HTERT RPE-1 (cell line): ENCODE results near the gene RDH11.
"Not testable (repeated sequence)": the region's sequence is repeated elsewhere in the genome, so short reads cannot be mapped to it uniquely, and the experiment has no call there.

Source experiments
- in situ Hi-C: fragments of 300-500 bp; cut with MboI; formaldehyde crosslinking; loops from 4 replicates; pipeline ENCODE4 v1.14.3; 2020; ENCODE audit warnings: low sequenced_read_pairs

The RDH11 gene, protein sequence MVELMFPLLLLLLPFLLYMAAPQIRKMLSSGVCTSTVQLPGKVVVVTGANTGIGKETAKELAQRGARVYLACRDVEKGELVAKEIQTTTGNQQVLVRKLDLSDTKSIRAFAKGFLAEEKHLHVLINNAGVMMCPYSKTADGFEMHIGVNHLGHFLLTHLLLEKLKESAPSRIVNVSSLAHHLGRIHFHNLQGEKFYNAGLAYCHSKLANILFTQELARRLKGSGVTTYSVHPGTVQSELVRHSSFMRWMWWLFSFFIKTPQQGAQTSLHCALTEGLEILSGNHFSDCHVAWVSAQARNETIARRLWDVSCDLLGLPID

DNA sequence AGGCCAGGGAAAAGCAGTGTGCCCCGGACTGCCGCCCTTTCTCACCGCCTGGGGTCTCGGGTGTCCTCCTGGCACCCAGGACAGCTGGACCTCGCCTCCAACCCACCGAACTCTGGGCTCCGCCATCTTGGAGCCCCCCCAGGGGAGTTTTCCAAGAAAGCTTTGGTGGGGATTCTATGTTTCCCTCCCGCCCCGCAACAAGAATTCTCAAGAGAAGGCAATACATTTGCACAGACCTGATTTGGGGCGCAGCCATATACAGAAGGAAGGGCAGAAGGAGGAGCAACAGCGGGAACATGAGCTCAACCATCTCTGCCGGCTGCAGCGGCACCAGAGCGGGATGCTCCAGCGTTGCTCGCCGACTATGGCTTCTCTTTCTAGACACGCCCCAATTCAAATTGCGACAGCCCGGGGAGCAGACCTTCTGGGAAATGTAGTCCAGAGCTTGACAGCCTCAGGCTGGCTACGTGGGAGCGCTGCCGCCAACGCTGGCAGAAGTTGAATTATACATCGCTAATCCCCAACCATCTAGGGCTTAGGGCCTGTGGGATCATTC is at the start of gene RDH11:
Gene RDH11 (minus strand): TSS at position 371 of the 556 bp plus-strand sequence. CDS start 61 bp downstream, at position 310.
- in situ Hi-C loops, result no loop called here

DNA sequence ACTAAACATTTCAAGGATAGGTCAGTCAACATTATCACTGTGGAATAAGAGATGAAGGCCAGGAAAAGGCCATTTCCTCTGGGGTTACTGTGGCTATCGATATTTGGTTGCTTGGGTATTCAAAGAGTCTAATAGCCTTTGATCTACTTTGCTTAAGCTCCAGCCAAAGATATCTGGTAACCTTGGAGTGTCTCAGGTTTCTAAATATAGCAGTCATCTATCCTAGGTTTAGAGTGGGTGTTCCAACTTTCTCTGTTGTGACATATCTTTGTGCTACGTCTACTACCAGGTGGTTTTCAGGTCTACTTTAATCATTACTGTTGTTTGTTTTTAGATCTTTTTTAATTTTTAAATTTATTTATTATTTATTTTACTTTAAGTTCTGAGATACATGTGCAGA is 48.5 kb upstream of the RDH11 start:
- in situ Hi-C loops, result no loop called here

DNA sequence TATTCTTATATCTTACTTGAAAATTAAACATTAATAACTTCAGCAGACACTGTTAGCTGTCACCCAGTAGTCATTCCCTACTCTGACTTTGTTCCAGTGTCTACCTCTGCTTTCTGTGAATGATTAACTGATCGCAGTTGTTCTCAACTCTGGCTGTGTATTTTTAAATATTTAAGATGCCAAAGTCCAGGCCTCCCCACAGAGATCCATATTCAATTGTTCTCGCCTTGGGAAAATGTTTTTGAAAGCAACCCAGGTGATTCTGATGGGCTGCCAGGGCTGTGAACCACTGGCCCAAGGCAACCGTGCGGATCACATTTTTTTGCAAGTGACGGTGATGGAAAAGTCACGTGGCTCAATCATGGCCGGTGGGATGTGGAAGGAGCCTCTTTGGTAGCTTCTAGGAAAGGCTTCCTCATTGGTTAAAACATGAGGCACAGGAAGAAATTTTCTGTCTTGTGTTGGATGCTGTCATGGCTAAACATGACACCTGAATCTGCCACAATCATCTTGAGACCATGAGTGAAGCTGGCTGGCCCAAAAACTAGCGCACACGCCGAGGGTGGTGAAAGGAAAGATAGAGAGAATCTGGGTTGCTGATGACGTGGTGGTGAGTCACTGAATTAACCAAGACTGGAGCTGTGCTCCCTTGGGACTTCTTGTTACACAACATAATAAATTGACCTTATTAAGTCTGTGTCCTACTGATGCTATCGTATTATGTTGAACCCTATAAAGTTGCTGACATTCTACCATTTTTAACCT is 43.4 kb upstream of the RDH11 start:
- in situ Hi-C loops, result no loop called here

DNA sequence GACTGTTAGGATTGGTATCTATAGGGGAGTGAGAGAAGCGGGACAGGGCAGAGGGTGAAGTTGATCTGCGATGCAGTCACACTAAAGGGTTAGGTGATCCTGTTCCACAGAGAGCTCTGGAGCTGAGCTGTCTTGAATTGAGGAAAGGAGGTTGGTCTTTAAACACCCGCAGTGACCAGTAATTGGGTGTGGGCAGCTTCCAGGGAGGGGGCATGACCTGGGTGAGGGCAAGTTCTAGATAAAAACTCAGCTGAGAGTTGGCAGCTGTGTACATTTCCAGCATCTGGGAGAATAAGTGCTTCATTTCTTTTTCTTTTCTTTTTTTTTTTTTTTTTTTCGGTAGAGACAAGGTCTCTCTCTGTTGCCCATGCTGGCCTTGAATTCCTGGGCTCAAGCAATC is 41.2 kb upstream of the RDH11 start:
- in situ Hi-C loops, result no loop called here

DNA sequence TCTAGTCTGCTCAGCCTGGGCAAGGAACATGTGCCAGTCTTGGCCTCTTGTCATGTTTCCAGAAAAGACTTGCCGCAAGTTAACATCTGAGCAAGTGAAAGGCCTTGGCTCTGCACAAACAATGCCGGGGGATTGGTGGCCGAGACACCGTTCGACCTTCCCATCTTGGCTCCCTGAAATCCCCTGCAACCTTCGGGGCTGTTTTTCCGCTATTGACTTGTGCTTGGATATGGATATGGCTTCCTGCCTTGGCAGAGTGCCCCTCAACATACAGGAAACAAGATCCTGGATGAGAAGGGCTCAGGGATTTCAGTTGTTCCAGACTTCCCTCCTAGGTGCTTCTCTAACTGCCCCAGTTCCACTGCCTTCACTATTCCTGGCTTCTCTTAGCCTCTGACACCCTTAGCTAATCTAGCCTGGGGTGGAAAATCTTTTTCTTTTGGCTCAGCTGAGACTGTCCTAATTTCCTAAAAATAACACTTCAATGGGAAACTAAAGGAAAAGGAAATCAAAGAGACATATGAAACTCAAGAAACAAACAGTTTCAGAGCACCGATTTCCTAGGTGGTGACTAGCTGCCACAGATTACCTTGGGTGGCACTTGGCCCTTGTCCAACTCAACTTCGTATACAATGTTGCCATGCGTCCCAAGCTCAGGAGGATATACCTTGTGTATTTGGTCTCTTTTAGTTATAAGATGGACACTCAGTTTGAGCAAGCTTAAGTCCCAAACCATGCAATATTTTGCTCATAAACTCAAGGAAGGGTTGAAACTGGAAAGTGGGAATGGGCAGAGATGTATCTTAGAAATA is 40.0 kb upstream of the RDH11 start:
- in situ Hi-C loops, result no loop called here

DNA sequence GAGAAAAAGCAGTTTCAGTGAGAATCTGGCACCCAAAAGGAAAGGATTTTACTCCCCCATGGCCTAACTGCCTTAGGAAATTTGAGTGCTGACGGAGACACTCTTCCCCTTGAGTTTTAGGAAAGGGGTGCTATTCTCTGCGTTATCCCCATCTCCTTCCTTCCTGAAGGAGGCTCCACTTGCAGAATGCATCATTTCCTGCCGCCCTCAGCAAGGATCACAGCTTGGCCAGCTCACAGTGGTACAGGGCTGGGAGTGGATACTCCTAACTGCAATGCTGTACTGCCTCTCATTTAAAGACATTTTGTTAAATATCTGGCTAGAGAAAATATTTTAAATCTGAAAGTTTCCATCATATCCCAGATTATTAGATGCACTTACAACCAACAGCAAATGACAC is 39.1 kb upstream of the RDH11 start:
- in situ Hi-C loops, result no loop called here

DNA sequence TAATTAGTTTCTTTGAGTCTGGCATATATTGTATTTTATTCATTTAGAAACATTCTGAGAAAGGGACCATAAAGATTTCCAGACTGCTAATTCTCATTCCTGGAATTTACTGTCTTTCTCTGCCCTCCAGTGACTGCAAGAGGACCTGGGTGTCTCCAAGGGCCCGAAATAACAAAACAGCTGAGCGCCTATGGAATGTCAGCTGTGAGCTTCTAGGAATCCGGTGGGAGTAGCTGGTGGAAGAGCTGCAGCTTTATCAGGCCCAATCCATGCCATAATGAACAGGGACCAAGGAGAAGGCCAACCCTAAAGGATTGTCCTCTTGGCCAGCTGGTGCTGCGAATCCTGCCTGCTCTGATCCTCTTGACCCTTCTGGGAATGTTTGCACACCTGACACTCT is 38.1 kb upstream of the RDH11 start:
- in situ Hi-C loops, result no loop called here

DNA sequence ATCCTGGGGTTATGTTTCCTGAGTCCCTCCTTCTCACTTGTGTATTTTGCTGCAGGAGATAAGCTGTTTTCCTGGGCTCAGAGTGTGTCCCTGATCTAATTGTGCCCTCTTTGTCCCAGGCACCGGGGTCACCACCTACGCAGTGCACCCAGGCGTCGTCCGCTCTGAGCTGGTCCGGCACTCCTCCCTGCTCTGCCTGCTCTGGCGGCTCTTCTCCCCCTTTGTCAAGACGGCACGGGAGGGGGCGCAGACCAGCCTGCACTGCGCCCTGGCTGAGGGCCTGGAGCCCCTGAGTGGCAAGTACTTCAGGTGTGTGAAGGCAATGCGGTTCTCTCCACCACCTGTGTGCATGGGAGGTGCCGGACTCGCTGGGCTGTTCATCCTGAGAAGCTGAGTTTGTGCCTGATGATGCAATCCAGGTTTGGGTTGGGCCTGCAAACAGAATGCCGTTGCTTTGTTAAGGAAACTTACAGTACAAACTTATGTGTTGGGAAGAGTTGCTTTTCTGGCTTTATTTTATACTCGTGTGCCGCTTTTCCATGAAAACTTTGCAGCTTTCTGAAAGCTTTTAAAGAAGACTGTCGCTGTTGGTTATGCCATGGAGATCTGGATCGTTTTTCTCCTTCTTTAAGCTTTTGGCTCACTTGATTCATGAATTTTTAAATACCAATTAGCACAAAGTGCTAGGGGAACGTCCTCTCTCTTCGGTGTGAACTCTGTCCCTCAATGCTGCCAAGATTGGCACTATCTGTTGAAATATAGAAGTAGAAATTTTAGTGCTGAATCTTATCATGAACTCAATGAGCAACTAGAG is 33.7 kb upstream of the RDH11 start:
- in situ Hi-C loops, result no loop called here

DNA sequence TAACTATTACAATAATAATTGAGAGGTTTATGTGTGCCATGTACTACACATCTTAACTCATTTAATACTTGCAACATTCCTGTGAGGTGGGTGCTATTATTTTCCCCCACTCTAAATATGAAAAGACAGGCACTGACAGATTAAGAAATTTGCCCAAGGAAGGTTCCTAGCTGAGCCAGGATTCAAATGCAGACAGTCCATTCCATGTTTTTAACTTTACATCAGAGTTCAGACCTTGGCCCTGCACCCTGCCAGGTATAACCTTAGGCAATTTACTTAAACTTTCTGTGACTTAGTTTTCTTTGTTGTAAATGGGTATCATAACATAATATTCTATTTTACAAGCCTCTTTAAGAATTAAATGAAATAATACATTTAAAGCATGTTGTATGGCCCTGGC is 32.7 kb upstream of the RDH11 start:
- in situ Hi-C loops, result no loop called here

DNA sequence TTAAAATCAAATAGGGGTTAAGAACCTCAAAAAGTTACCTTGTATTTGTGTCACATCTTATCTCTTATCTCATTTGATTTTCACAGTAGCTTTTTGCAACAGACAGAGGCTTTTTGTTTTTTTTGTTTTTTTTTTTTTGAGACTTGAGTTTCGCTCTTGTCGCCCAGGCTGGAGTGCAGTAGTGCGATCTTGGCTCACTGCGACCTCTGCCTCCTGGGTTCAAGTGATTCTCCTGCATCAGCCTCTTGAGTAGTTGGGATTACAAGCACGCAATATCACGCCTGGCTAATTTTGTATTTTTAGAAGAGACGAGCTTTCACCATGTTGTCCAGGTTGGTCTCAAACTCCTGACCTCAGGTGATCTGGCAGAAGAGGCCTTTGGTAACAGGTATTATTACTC is 31.8 kb upstream of the RDH11 start:
- in situ Hi-C loops, result no loop called here

DNA sequence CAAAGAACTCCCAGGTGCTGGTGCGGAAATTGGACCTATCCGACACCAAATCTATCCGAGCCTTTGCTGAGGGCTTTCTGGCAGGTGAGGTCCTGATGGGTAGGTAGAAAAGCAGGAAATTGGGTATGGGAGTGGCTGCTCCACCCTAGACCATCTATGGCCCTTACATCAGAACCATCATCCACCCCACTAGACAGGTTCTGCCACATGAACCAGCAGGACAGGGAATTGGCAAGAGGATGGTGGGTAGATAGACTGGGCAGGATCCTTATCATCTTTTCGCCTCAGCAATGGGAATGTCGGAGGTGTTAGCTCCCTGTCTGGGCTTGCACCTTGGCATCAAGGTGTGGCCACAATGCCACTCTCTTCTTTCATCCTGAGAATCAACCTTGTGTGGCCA is 29.6 kb upstream of the RDH11 start:
- in situ Hi-C loops, result no loop called here

DNA sequence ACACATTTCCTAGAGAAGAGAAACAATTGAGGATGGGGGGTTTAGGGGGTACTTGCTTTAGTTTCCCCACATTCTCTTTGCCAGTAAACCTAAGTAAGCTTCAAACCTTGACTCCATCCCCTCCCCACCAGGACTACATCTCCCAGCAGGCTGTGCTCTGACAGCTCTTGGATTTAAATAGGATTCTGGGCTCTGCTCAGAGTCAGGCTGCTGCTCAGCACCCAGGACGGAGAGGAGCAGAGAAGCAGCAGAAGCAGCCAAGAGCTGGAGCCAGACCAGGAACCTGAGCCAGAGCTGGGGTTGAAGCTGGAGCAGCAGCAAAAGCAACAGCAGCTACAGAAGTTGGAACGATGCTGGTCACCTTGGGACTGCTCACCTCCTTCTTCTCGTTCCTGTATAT is 26.7 kb upstream of the RDH11 start:
- in situ Hi-C loops, result no loop called here

DNA sequence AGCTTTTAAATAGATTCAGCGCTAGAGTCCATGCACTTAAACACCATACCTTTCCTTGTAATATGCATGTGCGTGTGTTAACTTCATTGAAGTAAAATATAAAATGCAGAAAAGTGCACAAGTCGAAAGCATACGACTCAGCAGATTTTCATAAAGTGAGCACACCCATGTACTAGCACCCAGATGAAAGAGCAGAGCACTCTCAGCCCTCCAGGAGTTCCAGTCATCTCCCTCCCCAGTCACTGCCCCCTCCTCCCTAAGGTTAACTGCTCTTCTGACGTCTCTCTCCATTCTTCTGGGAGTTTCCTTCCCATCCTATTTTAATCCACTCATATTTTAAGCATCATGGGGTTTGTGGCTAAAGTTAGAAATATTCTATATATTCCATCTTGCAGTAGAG is 26.3 kb upstream of the RDH11 start:
- in situ Hi-C loops, result no loop called here

DNA sequence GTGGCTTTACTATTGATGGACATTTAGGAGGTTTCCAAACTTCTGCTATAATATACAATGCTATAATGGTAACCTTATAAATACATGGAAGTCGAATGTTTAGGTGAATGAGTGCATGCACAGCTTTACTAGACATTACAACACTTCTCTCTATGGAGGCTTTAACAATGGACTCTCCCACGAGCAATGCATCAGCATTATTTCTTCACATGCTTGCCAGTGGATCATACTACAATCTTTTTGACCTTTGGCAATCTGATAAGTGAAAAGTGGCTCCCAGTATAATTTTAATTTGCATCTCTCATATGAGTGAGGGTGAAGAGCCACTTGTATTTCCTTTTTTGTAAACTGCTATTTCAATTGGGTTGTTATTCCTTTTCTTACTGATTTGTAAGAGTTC is 24.3 kb upstream of the RDH11 start:
- in situ Hi-C loops, result no loop called here

DNA sequence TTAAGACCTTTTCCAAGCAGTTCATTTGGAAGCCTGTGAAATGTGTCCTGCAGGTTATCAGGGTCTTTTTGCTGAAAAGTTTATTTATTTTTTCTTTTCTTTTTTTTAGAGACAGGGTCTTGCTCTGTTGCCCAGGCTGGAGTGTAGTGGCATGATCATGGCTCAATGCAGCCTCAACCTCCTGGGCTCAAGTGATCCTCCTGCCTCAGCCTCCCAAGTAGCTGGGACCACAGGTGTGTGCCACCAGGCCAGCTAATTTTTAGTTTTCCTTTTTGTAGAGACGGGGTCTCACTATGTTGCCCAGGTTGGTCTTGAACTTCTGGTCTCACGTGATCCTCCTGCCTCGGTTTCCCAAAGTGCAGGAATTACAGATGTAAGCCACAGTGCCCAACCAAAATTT is 23.8 kb upstream of the RDH11 start:
- in situ Hi-C loops, result not testable (repeated sequence)

DNA sequence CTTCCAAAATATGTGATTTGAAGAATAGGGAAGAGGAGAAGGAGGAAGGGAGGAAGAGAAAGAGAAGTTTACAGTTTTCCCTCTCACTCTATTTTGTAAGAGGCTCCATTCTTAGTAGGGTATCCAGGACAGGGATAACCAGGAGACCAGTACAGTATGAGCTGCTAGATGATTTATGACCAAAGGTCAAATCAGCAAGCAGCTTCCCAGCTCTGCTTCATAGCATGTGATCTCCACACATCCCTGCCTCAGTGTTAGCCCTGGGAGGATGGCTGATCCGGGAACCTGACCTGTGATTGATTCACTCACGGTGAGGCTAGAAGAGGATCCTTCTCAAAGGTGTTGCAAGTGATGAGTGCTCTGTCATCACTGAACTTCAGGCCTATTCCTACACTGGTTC is 22.7 kb upstream of the RDH11 start:
- in situ Hi-C loops, result no loop called here

DNA sequence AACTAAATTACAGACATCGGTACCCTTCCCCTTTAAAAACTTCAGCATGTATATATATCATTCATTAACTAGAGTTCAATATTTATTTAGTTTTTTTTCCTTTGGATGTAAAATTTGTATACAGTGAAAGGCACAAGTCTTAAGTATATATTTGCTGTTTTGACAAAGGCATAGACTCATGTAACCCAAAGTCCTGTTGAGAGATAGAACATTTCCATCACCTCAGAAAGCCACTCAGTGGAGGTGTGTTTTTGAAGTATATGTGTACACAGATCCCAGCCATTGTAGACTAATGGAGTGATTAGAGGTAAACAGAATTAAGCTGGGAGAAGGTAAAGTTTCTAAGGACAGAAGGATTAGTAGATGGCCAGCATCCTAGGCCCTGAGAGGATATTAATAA is 21.5 kb upstream of the RDH11 start:
- in situ Hi-C loops, result no loop called here

DNA sequence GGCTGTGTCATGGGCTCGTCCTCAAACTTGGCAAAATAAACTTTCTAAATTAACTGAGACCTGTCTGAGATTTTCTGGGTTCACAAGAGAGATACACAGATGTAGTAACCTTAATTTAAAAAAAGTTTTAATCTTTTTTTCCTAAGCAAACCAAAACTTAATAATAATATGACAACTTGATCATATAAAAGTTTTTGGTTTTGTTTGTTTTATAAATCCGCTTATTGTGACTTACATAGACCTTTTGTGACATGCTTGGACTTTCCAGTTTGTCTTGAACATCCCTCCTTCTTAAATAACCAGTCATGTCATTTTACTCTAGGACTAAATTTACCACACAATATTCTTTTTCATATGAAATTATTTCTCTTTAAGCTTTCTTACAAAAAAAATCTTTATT is 14.6 kb upstream of the RDH11 start:
- in situ Hi-C loops, result no loop called here

DNA sequence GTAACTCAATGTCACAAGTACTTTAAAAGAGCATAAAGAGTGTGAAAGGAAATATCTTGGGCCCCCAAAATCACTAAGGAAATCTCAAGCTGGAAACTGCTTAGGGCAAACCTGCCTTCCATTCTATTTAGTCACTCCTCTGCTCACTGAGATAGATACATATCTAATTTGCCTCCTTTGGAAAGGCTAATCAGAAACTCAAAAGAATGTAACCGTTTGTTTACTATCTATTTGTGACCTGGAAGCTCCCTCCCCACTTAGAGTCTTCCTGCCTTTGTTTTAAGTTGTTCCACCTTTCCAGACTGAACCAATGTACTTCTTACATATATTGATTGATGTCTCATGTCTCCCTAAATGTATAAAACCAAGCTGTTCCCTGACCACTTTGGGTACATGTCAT is 14.2 kb upstream of the RDH11 start:
- in situ Hi-C loops, result not testable (repeated sequence)

DNA sequence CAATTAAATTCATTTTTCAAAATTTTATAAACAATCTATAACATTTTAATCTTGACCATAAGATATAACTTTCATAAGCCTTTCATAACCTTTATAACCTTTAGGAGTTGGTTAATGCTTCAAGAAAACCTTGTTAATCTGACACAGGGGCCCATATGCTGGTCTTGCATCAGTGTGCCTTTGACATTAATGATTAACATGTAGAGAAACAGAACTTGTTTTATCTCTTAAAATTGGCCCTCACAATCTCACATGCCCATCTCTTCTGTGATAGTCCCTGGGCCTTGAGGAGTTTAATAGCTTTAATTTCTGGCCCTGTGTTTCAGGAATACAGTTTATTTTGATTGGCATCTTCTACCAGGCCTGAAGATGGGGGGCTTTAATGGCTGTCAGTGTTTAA is 13.8 kb upstream of the RDH11 start:
- in situ Hi-C loops, result not testable (repeated sequence)

DNA sequence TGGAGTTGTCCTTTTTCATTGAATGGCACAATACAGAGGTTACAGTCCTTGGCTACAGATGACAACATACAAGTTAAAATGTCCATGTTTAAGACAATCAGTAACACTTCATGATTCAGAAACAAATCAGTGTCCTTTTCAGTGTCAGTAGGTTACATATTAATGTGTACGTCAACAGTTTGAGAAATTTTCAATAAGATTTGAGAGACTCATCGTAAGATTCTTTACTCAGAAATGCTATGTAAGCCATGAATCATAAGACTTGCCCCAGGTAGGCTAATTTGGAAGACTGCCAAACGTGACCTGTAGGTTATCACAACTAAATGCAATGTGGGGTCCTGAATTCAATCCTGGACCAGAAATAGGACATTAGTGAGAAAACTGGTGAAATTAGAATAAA is 9.6 kb upstream of the RDH11 start:
- in situ Hi-C loops, result no loop called here
